ENCODE measurements around the gene HINT3.

DNA sequence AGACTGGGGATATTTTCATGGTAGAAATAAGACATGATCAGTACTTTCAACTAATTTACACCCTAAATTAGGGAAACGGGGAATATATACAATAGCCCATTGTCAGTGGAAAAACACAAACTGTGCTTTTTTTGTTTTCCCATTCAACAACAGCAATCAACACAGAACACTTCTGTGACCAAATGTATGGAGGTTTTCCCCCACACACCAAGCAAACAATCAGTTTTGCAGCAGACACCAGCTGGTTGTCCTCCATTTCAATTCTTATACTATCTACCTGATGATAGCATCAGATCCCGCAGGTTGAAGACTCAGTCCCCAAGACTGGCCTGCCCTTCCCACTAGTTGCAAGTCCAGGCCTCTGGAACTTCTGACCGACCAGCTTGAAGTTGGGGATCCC is 4.5 kb downstream of the HINT3 start:
- TF ChIP-seq CTCF (IDR thresholded peaks at IDR 0.05; ENCODE audit: insufficient read depth, low read length, poor library complexity, severe bottlenecking) (no peak), EZH2phosphoT487 (conservative IDR thresholded peaks at IDR 0.05; ENCODE audit: low read length) (no peak)
